ENCODE measurements around the gene CDH13. TPM values are rescaled to one million over a fixed set of nuclear protein-coding genes. Genes with fewer than 3 reads are reported as not detected.

Gene CDH13
- total and polyA plus RNA-seq, 2 experiments from 2014 or later = 1.6 to 4.4 TPM

- Histone ChIP-seq H3K79me2 (replicated peaks; ENCODE audit: insufficient read depth) (no peaks in the 10 kb centered on the region), H3K36me3 (ENCODE audit: insufficient read depth) (no peaks in the 10 kb centered on the region), H3K27ac (ENCODE audit: low read depth) (no peak overlapping the region), H3F3A (replicated peaks; ENCODE audit: low read depth) (no peaks in the 10 kb centered on the region), H4K20me1 (replicated peaks; ENCODE audit: insufficient read depth) (no peaks in the 10 kb centered on the region), H3K4me2 (no peak overlapping the region), H3K4me1 (ENCODE audit: insufficient read depth) (no peaks in the 10 kb centered on the region), H3K27me3 (ENCODE audit: insufficient read depth) (no peaks in the 10 kb centered on the region), H2AFZ (no peak overlapping the region), H3K4me3 (no peak overlapping the region), H3K9me2 (ENCODE audit: insufficient read depth) (no peaks in the 10 kb centered on the region)
- H3K9me3 Mint-ChIP-seq = no peaks in the 10 kb centered on the region; the same call in 2 of the 3 replicates
- H3K4me3 Mint-ChIP-seq = no peak overlapping the region
- H3K27me3 Mint-ChIP-seq (ENCODE audit: insufficient read depth, low read depth, poor library complexity) = no peaks in the 10 kb centered on the region
- H3K4me1 Mint-ChIP-seq = no peaks in the 10 kb centered on the region
- ATAC-seq (no peak), DNase-seq (ENCODE audit: low spot score) (no peak)
- no peak overlapping the region for H3K27ac Mint-ChIP-seq
- TF ChIP-seq STAT1 (IDR thresholded peaks at IDR 0.05; ENCODE audit: unreplicated experiment) (no peak), NANOG (IDR thresholded peaks at IDR 0.05; ENCODE audit: borderline replicate concordance) (no peak)
- no peaks in the 10 kb centered on the region for H3K36me3 Mint-ChIP-seq (ENCODE audit: low read depth)
Measured at GRCh38 chr16:83205896-83206295, 579.1 kb downstream of the CDH13 start.

GRCh38 chr16:83206426-83206825 is 579.7 kb downstream of the CDH13 start:
- H3K4me1 Mint-ChIP-seq = peaks cover under 1% of the 10 kb centered on the region; the same call in 1 of the 3 replicates

DNA sequence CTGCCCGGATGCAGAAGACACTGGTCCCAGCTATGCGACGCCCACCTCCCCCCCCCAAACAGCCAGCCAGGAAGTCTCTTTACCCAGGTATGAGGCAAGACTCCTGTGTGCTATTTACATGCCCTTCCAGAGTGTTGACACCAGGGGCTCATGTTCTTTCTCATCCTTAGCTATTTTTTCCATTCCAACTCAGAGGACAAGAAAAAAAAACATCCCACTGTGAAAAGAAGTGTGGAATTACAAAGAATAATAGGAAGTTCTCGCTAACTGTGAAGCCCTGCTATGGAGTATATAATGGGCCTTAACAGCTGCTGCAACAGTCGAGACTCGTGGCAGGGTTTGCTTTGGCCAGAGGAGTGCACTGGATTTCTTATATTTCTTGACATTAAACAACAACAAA is 584.9 kb downstream of the CDH13 start:
- ATAC-seq (peak; percentile 41), DNase-seq (ENCODE audit: low spot score) (peak; percentile 16)
- Mint-ChIP-seq H3K36me3 (ENCODE audit: low read depth) (no peaks in the 10 kb centered on the region), H3K27ac (no peak overlapping the region), H3K4me1 (peaks cover 8% of the 10 kb centered on the region; the same call in 2 of the 3 replicates), H3K4me3 (no peak overlapping the region), H3K27me3 (ENCODE audit: insufficient read depth, low read depth, poor library complexity) (peaks cover 3% of the 10 kb centered on the region), H3K9me3 (no peaks in the 10 kb centered on the region)
- no peaks in the 10 kb centered on the region for H3K27me3 ChIP-seq (ENCODE audit: insufficient read depth)
- no peaks in the 10 kb centered on the region for H3K36me3 ChIP-seq (ENCODE audit: insufficient read depth)
- H3K9me2 ChIP-seq (ENCODE audit: insufficient read depth) = no peaks in the 10 kb centered on the region
- no peaks in the 10 kb centered on the region for H3K4me1 ChIP-seq (ENCODE audit: insufficient read depth)
- no peaks in the 10 kb centered on the region for H3F3A ChIP-seq (replicated peaks; ENCODE audit: low read depth)
- H2AFZ ChIP-seq = no peak overlapping the region
- H3K4me3 ChIP-seq = no peak overlapping the region
- H3K27ac ChIP-seq (ENCODE audit: low read depth) = no peak overlapping the region
- H3K79me2 ChIP-seq (replicated peaks; ENCODE audit: insufficient read depth) = no peaks in the 10 kb centered on the region
- no peaks in the 10 kb centered on the region for H4K20me1 ChIP-seq (replicated peaks; ENCODE audit: insufficient read depth)
- H3K4me2 ChIP-seq = no peak overlapping the region
- no peak for TF ChIP-seq ZNF462 (CRISPR knock-in tag; IDR thresholded peaks at IDR 0.05)
- no peak for TF ChIP-seq POLR2AphosphoS5 (IDR thresholded peaks at IDR 0.05; ENCODE audit: low read depth)
- TF ChIP-seq ZNF331 (CRISPR knock-in tag; IDR thresholded peaks at IDR 0.05; ENCODE audit: low read depth) = no peak
- TF ChIP-seq JUNB (IDR thresholded peaks at IDR 0.05; ENCODE audit: unreplicated experiment) = no peak
- TF ChIP-seq NANOG (IDR thresholded peaks at IDR 0.05; ENCODE audit: borderline replicate concordance) = no peak
- no peak for TF ChIP-seq CTCF (conservative IDR thresholded peaks at IDR 0.05; ENCODE audit: low read depth in 2 of 2)
- TF ChIP-seq ZNF114 (CRISPR knock-in tag; IDR thresholded peaks at IDR 0.05) = no peak
- no peak for TF ChIP-seq EZH2 (IDR thresholded peaks at IDR 0.05; ENCODE audit: low read depth, unreplicated experiment)
- no peak for TF ChIP-seq CREB1 (CRISPR knock-in tag; IDR thresholded peaks at IDR 0.05; ENCODE audit: low read depth)

More at GRCh38 chr16:83206426-83206825, 579.7 kb downstream of the CDH13 start:
- no peaks in the 10 kb centered on the region for H3K27me3 ChIP-seq (ENCODE audit: insufficient read depth)
- no peaks in the 10 kb centered on the region for H3K36me3 Mint-ChIP-seq (ENCODE audit: low read depth)
- H3K79me2 ChIP-seq (replicated peaks; ENCODE audit: insufficient read depth) = no peaks in the 10 kb centered on the region
- no peak overlapping the region for H3K27ac ChIP-seq (ENCODE audit: low read depth)
- no peak for ATAC-seq
- H3K4me3 Mint-ChIP-seq = no peak overlapping the region
- H3K27me3 Mint-ChIP-seq (ENCODE audit: insufficient read depth, low read depth, poor library complexity) = no peaks in the 10 kb centered on the region
- no peaks in the 10 kb centered on the region; the same call in 2 of the 3 replicates for H3K9me3 Mint-ChIP-seq
- no peak for TF ChIP-seq JUNB (IDR thresholded peaks at IDR 0.05; ENCODE audit: unreplicated experiment)
- no peak for TF ChIP-seq NANOG (IDR thresholded peaks at IDR 0.05; ENCODE audit: borderline replicate concordance)
- no peak overlapping the region for H3K27ac Mint-ChIP-seq
- H4K20me1 ChIP-seq (replicated peaks; ENCODE audit: insufficient read depth) = no peaks in the 10 kb centered on the region
- no peaks in the 10 kb centered on the region for H3K36me3 ChIP-seq (ENCODE audit: insufficient read depth)
- no peaks in the 10 kb centered on the region for H3K9me2 ChIP-seq (ENCODE audit: insufficient read depth)
- DNase-seq (ENCODE audit: low spot score) = no peak
- H3F3A ChIP-seq (replicated peaks; ENCODE audit: low read depth) = no peaks in the 10 kb centered on the region
- no peak overlapping the region for H2AFZ ChIP-seq
- H3K4me3 ChIP-seq = no peak overlapping the region
- H3K4me1 ChIP-seq (ENCODE audit: insufficient read depth) = no peaks in the 10 kb centered on the region
- H3K4me2 ChIP-seq = no peak overlapping the region

Data from GM23338 (cell line).